MM.1S (cell line): ENCODE data around the gene NFIX.

ENCODE experiments used
- EZH2 ChIP-seq: fragments of 300-600 bp; sonication (generic); optimal IDR thresholded peaks from 2 replicates; pipeline ENCODE3; 2017; ENCODE audit warnings: low read depth, mild to moderate bottlenecking, antibody characterized with exemption, low read length, mixed read lengths
- TF ChIP-seq, protein P1 (sequence below): fragments of 300-600 bp; sonication (generic); IDR thresholded peaks from 2 replicates; pipeline ENCODE4 v1.5.1; 2016; ENCODE audit warnings: antibody characterized with exemption, low read length, mixed read lengths

DNA sequence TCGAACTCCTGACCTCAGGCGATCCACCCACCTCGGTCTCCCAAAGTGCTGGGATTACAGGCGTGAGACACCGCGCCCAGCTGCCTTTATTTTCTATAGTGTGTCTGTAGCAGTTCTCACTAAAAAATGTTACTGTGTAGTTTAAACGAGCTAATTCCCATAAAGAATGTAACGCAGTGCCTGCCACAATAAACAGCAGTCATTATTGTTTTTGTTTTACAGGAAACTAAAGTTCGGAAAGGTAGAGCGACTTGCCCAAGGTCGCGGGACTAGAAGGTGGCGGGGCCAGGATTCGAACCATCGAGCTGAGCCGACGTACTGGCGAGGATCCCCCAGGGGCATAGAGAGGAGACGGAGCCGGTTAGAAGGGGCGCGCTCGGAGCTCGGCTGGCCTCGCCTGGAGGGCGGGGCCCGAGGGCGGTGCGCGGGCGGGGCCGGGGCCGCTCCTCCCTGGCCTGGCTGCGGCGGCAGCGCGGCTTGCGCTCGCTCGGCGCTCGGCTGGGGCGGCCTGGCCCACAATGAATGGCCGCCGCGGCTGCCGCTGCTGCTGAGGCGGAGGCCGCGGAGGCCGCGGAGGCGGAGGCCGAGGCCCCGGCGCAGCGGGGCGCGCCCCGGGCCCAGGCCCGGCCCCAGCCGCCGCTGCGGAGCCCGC, 122.6 kb downstream of the NFIX start, which contains the start of gene NACC1:
- no peak for TF ChIP-seq EZH2
- TF ChIP-seq, protein P1, sequence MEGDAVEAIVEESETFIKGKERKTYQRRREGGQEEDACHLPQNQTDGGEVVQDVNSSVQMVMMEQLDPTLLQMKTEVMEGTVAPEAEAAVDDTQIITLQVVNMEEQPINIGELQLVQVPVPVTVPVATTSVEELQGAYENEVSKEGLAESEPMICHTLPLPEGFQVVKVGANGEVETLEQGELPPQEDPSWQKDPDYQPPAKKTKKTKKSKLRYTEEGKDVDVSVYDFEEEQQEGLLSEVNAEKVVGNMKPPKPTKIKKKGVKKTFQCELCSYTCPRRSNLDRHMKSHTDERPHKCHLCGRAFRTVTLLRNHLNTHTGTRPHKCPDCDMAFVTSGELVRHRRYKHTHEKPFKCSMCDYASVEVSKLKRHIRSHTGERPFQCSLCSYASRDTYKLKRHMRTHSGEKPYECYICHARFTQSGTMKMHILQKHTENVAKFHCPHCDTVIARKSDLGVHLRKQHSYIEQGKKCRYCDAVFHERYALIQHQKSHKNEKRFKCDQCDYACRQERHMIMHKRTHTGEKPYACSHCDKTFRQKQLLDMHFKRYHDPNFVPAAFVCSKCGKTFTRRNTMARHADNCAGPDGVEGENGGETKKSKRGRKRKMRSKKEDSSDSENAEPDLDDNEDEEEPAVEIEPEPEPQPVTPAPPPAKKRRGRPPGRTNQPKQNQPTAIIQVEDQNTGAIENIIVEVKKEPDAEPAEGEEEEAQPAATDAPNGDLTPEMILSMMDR = no peak
